Measurements from ENCODE around the gene ZBBX. TPM values are rescaled to one million over a fixed set of nuclear protein-coding genes. Genes with fewer than 3 reads are reported as not detected.

The ZBBX gene
- total RNA-seq, 1 experiment from 2014 or later = not detected

Other genes with a start within 250 kb of the ZBBX start
- gene SERPINI2, start 93.7 kb upstream of the ZBBX start, total RNA-seq (2014; rRNA removed; shearing (Covaris generic); ENCODE audit: low replicate concordance) = not detected in 2 replicates

All from Karpas-422 (cell line).